OCI-LY1 (cell line): ENCODE results near the gene DDHD1.

Experiments used
- CTCF ChIP-seq: fragments of 200-600 bp; sonication (generic), shearing (Covaris generic); IDR thresholded peaks from 2 replicates; pipeline ENCODE4 v1.5.1; 2017; ENCODE audit warnings: mild to moderate bottlenecking, antibody characterized with exemption, low read length, moderate library complexity, mixed read lengths
- EZH2 ChIP-seq: fragments of 200-600 bp; sonication (generic), shearing (Covaris generic); IDR thresholded peaks from 2 replicates; pipeline ENCODE4 v1.8.0; 2017; ENCODE audit warnings: borderline replicate concordance, mixed run types, mild to moderate bottlenecking, antibody characterized with exemption, low read length, moderate library complexity, mixed read lengths

GRCh38 chr14:53187921-53188463, 34.9 kb upstream of the DDHD1 start:
- TF ChIP-seq EZH2, result no peak
- no peak for TF ChIP-seq CTCF
